Trophoblast cell (in vitro differentiated cells and primary cell): ENCODE measurements around the gene ITGA3.

Source experiments
- DNase-seq, 2 donors: peaks; one replicate each; pipeline ENCODE4 v3.0.0-alpha.2; 2016
- H2AFZ ChIP-seq: 2 replicates; pipeline ENCODE4 v1.6.1; 2013; ENCODE audit warnings: low read length, moderate library complexity, mild to moderate bottlenecking; ENCODE audit not compliant: insufficient read depth, poor library complexity
- H2AK5ac ChIP-seq: 2 replicates; pipeline ENCODE4 v1.6.1; 2013; ENCODE audit warnings: mild to moderate bottlenecking, low read length
- H2BK120ac ChIP-seq: 2 replicates; pipeline ENCODE4 v1.6.1; 2013; ENCODE audit warnings: low read length, mild to moderate bottlenecking, moderate library complexity; ENCODE audit not compliant: insufficient read depth, poor library complexity
- H2BK12ac ChIP-seq: 2 replicates; pipeline ENCODE4 v1.6.1; 2013; ENCODE audit warnings: mild to moderate bottlenecking, low read length, moderate library complexity
- H2BK5ac ChIP-seq: 2 replicates; pipeline ENCODE4 v1.6.1; 2013; ENCODE audit warnings: low read length, low read depth, moderate library complexity, mild to moderate bottlenecking; ENCODE audit not compliant: poor library complexity
- H3K14ac ChIP-seq: 2 replicates; pipeline ENCODE4 v1.6.1; 2013; ENCODE audit warnings: mild to moderate bottlenecking, low read length
- H3K18ac ChIP-seq: 2 replicates; pipeline ENCODE4 v1.6.1; 2013; ENCODE audit warnings: mild to moderate bottlenecking, low read length
- H3K23ac ChIP-seq: 2 replicates; pipeline ENCODE4 v1.6.1; 2013; ENCODE audit warnings: low read length
- H3K27ac ChIP-seq: 2 replicates; pipeline ENCODE4 v1.5.1; 2013; ENCODE audit warnings: low read depth, mild to moderate bottlenecking, inconsistent platforms, low read length, moderate library complexity
- H3K27me3 ChIP-seq: 2 replicates; pipeline ENCODE4 v1.6.1; 2013; ENCODE audit warnings: inconsistent platforms, mild to moderate bottlenecking, low read length, moderate library complexity; ENCODE audit not compliant: insufficient read depth
- H3K36me3 ChIP-seq, 2 experiments: 1 replicate in 1 of 2; 2 replicates in 1 of 2; pipeline ENCODE4 v1.6.1; 2013; ENCODE audit warnings: low read length in 2 of 2, mild to moderate bottlenecking in 2 of 2, moderate library complexity in 1 of 2; ENCODE audit not compliant: insufficient read depth in 2 of 2, control insufficient read depth in 1 of 2
- H3K4ac ChIP-seq: 2 replicates; pipeline ENCODE4 v1.6.1; 2013; ENCODE audit warnings: low read depth, mild to moderate bottlenecking, low read length, moderate library complexity
- H3K4me1 ChIP-seq, 2 experiments: 1 replicate in 1 of 2; 2 replicates in 1 of 2; pipeline ENCODE4 v1.6.1; 2013; ENCODE audit warnings: low read length in 2 of 2, mild to moderate bottlenecking in 2 of 2, moderate library complexity in 1 of 2; ENCODE audit not compliant: insufficient read depth in 2 of 2, control insufficient read depth in 1 of 2
- H3K4me2 ChIP-seq: 2 replicates; pipeline ENCODE4 v1.6.1; 2013; ENCODE audit warnings: inconsistent platforms, mild to moderate bottlenecking, low read length, moderate library complexity
- H3K4me3 ChIP-seq: 2 replicates; pipeline ENCODE4 v1.5.1; 2013; ENCODE audit warnings: mild to moderate bottlenecking, low read depth, low read length, inconsistent platforms
- H3K79me1 ChIP-seq: one replicate; pipeline ENCODE4 v1.6.1; 2013; ENCODE audit warnings: low read length
- H3K79me2 ChIP-seq: 2 replicates; pipeline ENCODE4 v1.6.1; 2013; ENCODE audit warnings: low read length, mild to moderate bottlenecking; ENCODE audit not compliant: control insufficient read depth, insufficient read depth, poor library complexity
- H3K9ac ChIP-seq: 2 replicates; pipeline ENCODE4 v1.6.1; 2013; ENCODE audit warnings: mild to moderate bottlenecking, low read length
- H3K9me3 ChIP-seq: 2 replicates; pipeline ENCODE4 v1.6.1; 2013; ENCODE audit warnings: low read depth, mild to moderate bottlenecking, control low read depth, inconsistent platforms, low read length; ENCODE audit not compliant: insufficient read depth
- H4K12ac ChIP-seq: 2 replicates; pipeline ENCODE4 v1.6.1; 2013; ENCODE audit warnings: low read depth, mild to moderate bottlenecking, low read length, moderate library complexity
- H4K8ac ChIP-seq: 2 replicates; pipeline ENCODE4 v1.6.1; 2013; ENCODE audit warnings: low read depth, mild to moderate bottlenecking, low read length, moderate library complexity
- H4K91ac ChIP-seq: one replicate; pipeline ENCODE4 v1.6.1; 2013; ENCODE audit warnings: low read depth, mild to moderate bottlenecking, low read length, moderate library complexity
- WGBS: extraction: QIAGEN DNeasy Blood & Tissue Kit; methylation state at CpG from one replicate; pipeline ENCODE4 v1.1.7; 2013; ENCODE audit warnings: missing lambda C conversion rate; ENCODE audit not compliant: insufficient read length, insufficient coverage; ENCODE audit errors: extremely low coverage; 5-methylcytosine and 5-hydroxymethylcytosine counted together

ITGA3 gene

GRCh38 chr17:50029185-50029584, 26.7 kb upstream of the ITGA3 start:
- no peak overlapping the region for H2AFZ ChIP-seq
- no peak overlapping the region for H3K27ac ChIP-seq
- H3K14ac ChIP-seq = peak overlapping the region; percentile 36
- H3K4ac ChIP-seq = no peak overlapping the region
- H3K79me2 ChIP-seq = peaks cover 2% of the 10 kb centered on the region
- H3K4me1 ChIP-seq = peaks cover 26 to 28% of the 10 kb centered on the region in 2 experiments
- peak overlapping the region; percentile 58 for H2BK5ac ChIP-seq
- no peaks in the 10 kb centered on the region for H3K36me3 ChIP-seq
- no peaks in the 10 kb centered on the region for H3K9me3 ChIP-seq
- H3K4me3 ChIP-seq = no peak overlapping the region
- H2BK120ac ChIP-seq = peak overlapping the region; percentile 86
- no peak overlapping the region for H3K4me2 ChIP-seq
- WGBS = no CpG with 5 or more reads among the region's 7 CpGs
- H3K79me1 ChIP-seq = peaks cover 14% of the 10 kb centered on the region
- H4K8ac ChIP-seq = no peak overlapping the region
- no peak overlapping the region for H3K23ac ChIP-seq
- H2BK12ac ChIP-seq = peak overlapping the region; percentile 89
- no peaks in the 10 kb centered on the region for H3K27me3 ChIP-seq
- H2AK5ac ChIP-seq = peak overlapping the region; percentile 16
- DNase-seq = no peak
- peak overlapping the region; percentile 72 for H4K91ac ChIP-seq
- H3K18ac ChIP-seq = peak overlapping the region; percentile 28
- H3K9ac ChIP-seq = no peak overlapping the region
- no peak overlapping the region for H4K12ac ChIP-seq

GRCh38 chr17:50033316-50033715, 22.6 kb upstream of the ITGA3 start:
- Histone ChIP-seq H4K8ac (no peak overlapping the region), H2AK5ac (no peak overlapping the region), H2AFZ (no peak overlapping the region), H3K79me2 (no peaks in the 10 kb centered on the region), H3K9me3 (no peaks in the 10 kb centered on the region), H4K91ac (no peak overlapping the region), H3K4me2 (no peak overlapping the region), H2BK120ac (no peak overlapping the region), H4K12ac (no peak overlapping the region), H3K18ac (no peak overlapping the region), H2BK5ac (no peak overlapping the region), H3K4me1 (peaks cover 19 to 24% of the 10 kb centered on the region in 2 experiments), H3K14ac (no peak overlapping the region), H3K4ac (no peak overlapping the region), H3K27ac (no peak overlapping the region), H3K9ac (no peak overlapping the region), H3K4me3 (no peak overlapping the region), H3K23ac (no peak overlapping the region), H3K36me3 (no peaks in the 10 kb centered on the region), H2BK12ac (no peak overlapping the region), H3K27me3 (no peaks in the 10 kb centered on the region), H3K79me1 (peaks cover 12% of the 10 kb centered on the region)
- no CpG with 5 or more reads among the region's 6 CpGs for WGBS
- no peak for DNase-seq

GRCh38 chr17:50034498-50035364, 21.2 kb upstream of the ITGA3 start:
- H3K4me3 ChIP-seq = no peak overlapping the region
- no peaks in the 10 kb centered on the region for H3K79me2 ChIP-seq
- WGBS = no CpG with 5 or more reads among the region's 16 CpGs
- peaks cover 11 to 14% of the 10 kb centered on the region in 2 experiments for H3K4me1 ChIP-seq
- no peak overlapping the region for H2BK5ac ChIP-seq
- H3K27ac ChIP-seq = no peak overlapping the region
- H2BK120ac ChIP-seq = no peak overlapping the region
- H2AK5ac ChIP-seq = no peak overlapping the region
- H3K4ac ChIP-seq = no peak overlapping the region
- no peaks in the 10 kb centered on the region for H3K9me3 ChIP-seq
- H2AFZ ChIP-seq = no peak overlapping the region
- H4K91ac ChIP-seq = no peak overlapping the region
- H4K8ac ChIP-seq = no peak overlapping the region
- H4K12ac ChIP-seq = no peak overlapping the region
- DNase-seq = peak in 1 of 2 donors; percentile 45
- no peak overlapping the region for H3K4me2 ChIP-seq
- no peak overlapping the region for H2BK12ac ChIP-seq
- H3K23ac ChIP-seq = no peak overlapping the region
- no peak overlapping the region for H3K14ac ChIP-seq
- no peaks in the 10 kb centered on the region for H3K36me3 ChIP-seq
- no peak overlapping the region for H3K18ac ChIP-seq
- H3K9ac ChIP-seq = no peak overlapping the region
- no peaks in the 10 kb centered on the region for H3K27me3 ChIP-seq
- peaks cover 3% of the 10 kb centered on the region for H3K79me1 ChIP-seq

GRCh38 chr17:50035421-50035879, 20.5 kb upstream of the ITGA3 start:
- H3K23ac ChIP-seq = no peak overlapping the region
- WGBS = no CpG with 5 or more reads among the region's 5 CpGs
- H3K9me3 ChIP-seq = no peaks in the 10 kb centered on the region

More at GRCh38 chr17:50035421-50035879, 20.5 kb upstream of the ITGA3 start:
- H3K79me1 ChIP-seq = peaks cover 3% of the 10 kb centered on the region
- no peaks in the 10 kb centered on the region for H3K27me3 ChIP-seq
- H3K14ac ChIP-seq = no peak overlapping the region
- no peak overlapping the region for H2BK120ac ChIP-seq
- no peak overlapping the region for H4K12ac ChIP-seq
- H2AFZ ChIP-seq = no peak overlapping the region
- no peak overlapping the region for H2BK5ac ChIP-seq
- H3K27ac ChIP-seq = no peak overlapping the region
- no peak overlapping the region for H4K8ac ChIP-seq
- no peak overlapping the region for H2AK5ac ChIP-seq
- no peak overlapping the region for H3K9ac ChIP-seq
- no peak overlapping the region for H3K4me2 ChIP-seq
- peak in 1 of 2 donors; percentile 10 for DNase-seq
- H3K18ac ChIP-seq = no peak overlapping the region
- H2BK12ac ChIP-seq = no peak overlapping the region
- H3K4ac ChIP-seq = no peak overlapping the region
- no peak overlapping the region for H4K91ac ChIP-seq
- H3K4me3 ChIP-seq = no peak overlapping the region
- H3K79me2 ChIP-seq = no peaks in the 10 kb centered on the region
- H3K4me1 ChIP-seq = peaks cover 11 to 14% of the 10 kb centered on the region in 2 experiments
- H3K36me3 ChIP-seq = no peaks in the 10 kb centered on the region
